HepG2 (cell line): Measurements from ENCODE around the gene DIPK1B. TPM values are rescaled to one million over a fixed set of nuclear protein-coding genes. Genes with fewer than 3 reads are reported as not detected.

Experiments
- FOXM1 ChIP-seq: sonication (generic); formaldehyde crosslinking; IDR thresholded peaks from 2 replicates; pipeline ENCODE4 v1.5.0; 2020; ENCODE audit warnings: missing genetic modification reagents
- FOXP1 ChIP-seq, 2 experiments: fragments of 450-650 bp in 1 of 2; IDR thresholded peaks; 2 replicates each; pipeline ENCODE4 v1.6.1; 2017 to 2018; ENCODE audit warnings: antibody characterized with exemption in 1 of 2
- MED1 ChIP-seq: sonication (generic); formaldehyde crosslinking; IDR thresholded peaks from 2 replicates; pipeline ENCODE4 v1.4.0; 2020; ENCODE audit warnings: missing genetic modification reagents
- MXD1 ChIP-seq: sonication (generic); formaldehyde crosslinking; IDR thresholded peaks from 2 replicates; pipeline ENCODE4 v1.4.0; 2020; ENCODE audit warnings: mild to moderate bottlenecking, missing genetic modification reagents
- MYPOP ChIP-seq: sonication (generic); formaldehyde crosslinking; IDR thresholded peaks from 2 replicates; pipeline ENCODE4 v1.8.1; 2023; ENCODE audit warnings: mild to moderate bottlenecking, moderate library complexity, missing genetic modification reagents
- NFAT5 ChIP-seq: sonication (generic); formaldehyde crosslinking; IDR thresholded peaks from 2 replicates; pipeline ENCODE4 v1.4.0; 2020; ENCODE audit warnings: missing genetic modification reagents
- NFYC ChIP-seq: IDR thresholded peaks from 2 replicates; pipeline ENCODE4 v1.6.1; 2016; ENCODE audit warnings: missing genetic modification reagents, missing compliant biosample characterization
- PRDM10 ChIP-seq: sonication (generic); formaldehyde crosslinking; IDR thresholded peaks from 2 replicates; pipeline ENCODE4 v1.4.0; 2020; ENCODE audit warnings: low read depth, missing genetic modification reagents
- RBAK ChIP-seq: sonication (generic); formaldehyde crosslinking; IDR thresholded peaks from 2 replicates; pipeline ENCODE4 v1.5.1; 2020; ENCODE audit warnings: mild to moderate bottlenecking, missing genetic modification reagents
- ZIK1 ChIP-seq: sonication (generic); formaldehyde crosslinking; IDR thresholded peaks from 2 replicates; pipeline ENCODE4 v1.5.0; 2020; ENCODE audit warnings: mild to moderate bottlenecking, low read depth, missing genetic modification reagents, borderline replicate concordance
- ZNF607 ChIP-seq: sonication (generic); formaldehyde crosslinking; IDR thresholded peaks from 2 replicates; pipeline ENCODE4 v1.5.1; 2020; ENCODE audit warnings: missing genetic modification reagents, mild to moderate bottlenecking, borderline replicate concordance
- polyA plus RNA-seq, 8 experiments: library from polyadenylated mRNA; depleted of rRNA in 3 of 8; stranded (reverse) in 7 of 8; unstranded in 1 of 8; fragments of >200 nt; fragmentation: Illumina TruSeq in 4 of 8; extraction: Trizol in 4 of 8; gene quantifications; 2 replicates each; pipeline versions ENCODE4 v1.2.1 to v1.2.3, GENCODE V29; 2011 to 2016; ENCODE audit warnings: low read depth in 4 of 8, missing spikeins in 1 of 8, mixed read lengths in 1 of 8; ENCODE audit not compliant: insufficient read depth in 1 of 8
- total RNA-seq, 5 experiments: library from RNA; depleted of rRNA; stranded (reverse); fragments of >200 nt; fragmentation: Illumina TruSeq; extraction: Trizol; gene quantifications; 2 replicates each; pipeline ENCODE4 v1.2.3, GENCODE V29; 2016; ENCODE audit warnings: low read depth in 1 of 5

DIPK1B gene
- total and polyA plus RNA-seq, 2 of the 13 experiments (the other 11 are each of a cell fraction or from before 2014, with no cell fraction given) = 0.18 to 3.9 TPM

- TF ChIP-seq NFAT5 (CRISPR knock-in tag) (peak; percentile 66; the same call in 1 of the 2 replicates), MED1 (CRISPR knock-in tag) (peak; percentile 71), NFYC (CRISPR knock-in tag) (no peak), FOXM1 (no peak), MXD1 (CRISPR knock-in tag) (peak; percentile 73; the same call in 1 of the 2 replicates), ZNF607 (peak; percentile 91), FOXP1 (IDR thresholded peaks at IDR 0.05) (no peak), FOXP1 (CRISPR knock-in tag; IDR thresholded peaks at IDR 0.05) (no peak), RBAK (no peak), MYPOP (CRISPR knock-in tag) (peak; percentile 68), PRDM10 (peak; percentile 50; the same call in 1 of the 2 replicates), ZIK1 (CRISPR knock-in tag) (no peak)
Observed at GRCh38 chr9:136740971-136741882, 28.9 kb downstream of the DIPK1B start (continued).
